MM.1S (cell line): Measurements from ENCODE around the gene PDK1.

Experiments used
- DNase-seq: peaks from one replicate; pipeline ENCODE4 v3.0.0-alpha.2; 2015
- H2AFZ ChIP-seq: fragments of 300-600 bp; sonication (generic); 2 replicates; pipeline ENCODE4 v1.6.0; 2016; ENCODE audit warnings: antibody characterized with exemption, low read length
- H3F3A ChIP-seq: fragments of 300-600 bp; sonication (generic); 2 replicates; pipeline ENCODE4 v1.6.1; 2016; ENCODE audit warnings: mild to moderate bottlenecking, antibody characterized with exemption, low read length, moderate library complexity, mixed read lengths; ENCODE audit not compliant: insufficient read depth
- H3K27ac ChIP-seq: fragments of 300-600 bp; sonication (generic); 2 replicates; pipeline ENCODE4 v1.5.1; 2016; ENCODE audit warnings: mild to moderate bottlenecking, low read length
- H3K27me3 ChIP-seq: fragments of 300-600 bp; sonication (generic); replicated peaks from 2 replicates; pipeline ENCODE4 v1.6.0; 2016; ENCODE audit warnings: low read length; ENCODE audit not compliant: insufficient read depth
- H3K36me3 ChIP-seq: fragments of 300-600 bp; sonication (generic); replicated peaks from 2 replicates; pipeline ENCODE4 v1.6.1; 2016; ENCODE audit warnings: mild to moderate bottlenecking, low read length, mixed read lengths; ENCODE audit not compliant: insufficient read depth
- H3K4me1 ChIP-seq: fragments of 300-600 bp; sonication (generic); 2 replicates; pipeline ENCODE4 v1.6.1; 2016; ENCODE audit warnings: low read length, mixed read lengths
- H3K4me2 ChIP-seq: fragments of 300-600 bp; sonication (generic); 2 replicates; pipeline ENCODE4 v1.6.0; 2016; ENCODE audit warnings: low read depth, low read length
- H3K4me3 ChIP-seq: fragments of 300-600 bp; sonication (generic); 2 replicates; pipeline ENCODE4 v1.5.1; 2016; ENCODE audit warnings: low read length, mixed read lengths
- H3K79me2 ChIP-seq: fragments of 300-600 bp; sonication (generic); 2 replicates; pipeline ENCODE4 v1.6.1; 2016; ENCODE audit warnings: mixed run types, low read length, mixed read lengths
- H3K9ac ChIP-seq: fragments of 300-600 bp; sonication (generic); 2 replicates; pipeline ENCODE4 v1.6.1; 2016; ENCODE audit warnings: low read length, mixed read lengths
- H3K9me2 ChIP-seq: fragments of 300-600 bp; sonication (generic); replicated peaks from 2 replicates; pipeline ENCODE4 v1.6.1; 2016; ENCODE audit warnings: mild to moderate bottlenecking, low read length, mixed read lengths; ENCODE audit not compliant: insufficient read depth
- H3K9me3 ChIP-seq: fragments of 300-600 bp; sonication (generic); replicated peaks from 2 replicates; pipeline ENCODE4 v1.6.1; 2016; ENCODE audit warnings: mild to moderate bottlenecking, low read length, mixed read lengths; ENCODE audit not compliant: insufficient read depth
- H4K20me1 ChIP-seq: fragments of 300-600 bp; sonication (generic); 2 replicates; pipeline ENCODE4 v1.6.1; 2016; ENCODE audit warnings: mild to moderate bottlenecking, low read length, moderate library complexity, mixed read lengths; ENCODE audit not compliant: insufficient read depth
- CTCF ChIP-seq: fragments of 300-600 bp; sonication (generic); IDR thresholded peaks from 2 replicates; pipeline ENCODE4 v1.5.1; 2016; ENCODE audit warnings: antibody characterized with exemption, low read length, mixed read lengths
- EZH2 ChIP-seq: fragments of 300-600 bp; sonication (generic); optimal IDR thresholded peaks from 2 replicates; pipeline ENCODE3; 2017; ENCODE audit warnings: low read depth, mild to moderate bottlenecking, antibody characterized with exemption, low read length, mixed read lengths
- EZH2phosphoT487 ChIP-seq: fragments of 300-600 bp; sonication (generic); IDR thresholded peaks from 2 replicates; pipeline ENCODE4 v1.6.1; 2018; ENCODE audit warnings: antibody characterized with exemption, low read length

PDK1 gene

GRCh38 chr2:172634477-172634876, 78.6 kb downstream of the PDK1 start:
- H3K4me1 ChIP-seq = no peaks in the 10 kb centered on the region
- no peak for DNase-seq

GRCh38 chr2:172635548-172635947, 79.7 kb downstream of the PDK1 start:
- TF ChIP-seq EZH2phosphoT487 (no peak), EZH2 (no peak), CTCF (no peak)
- 0 out of 2 replicates have a peak, but pooled peaks cover 2% of the 10 kb centered on the region for H3K4me1 ChIP-seq
- H2AFZ ChIP-seq = no peak overlapping the region
- H3K4me2 ChIP-seq = no peak overlapping the region
- H3K36me3 ChIP-seq = no peaks in the 10 kb centered on the region
- H3K27ac ChIP-seq = no peak overlapping the region
- H3K9me2 ChIP-seq = no peaks in the 10 kb centered on the region
- no peaks in the 10 kb centered on the region for H3K9me3 ChIP-seq
- no peaks in the 10 kb centered on the region for H4K20me1 ChIP-seq
- no peaks in the 10 kb centered on the region for H3F3A ChIP-seq
- DNase-seq = no peak
- H3K9ac ChIP-seq = no peak overlapping the region
- no peak overlapping the region for H3K4me3 ChIP-seq
- no peaks in the 10 kb centered on the region for H3K79me2 ChIP-seq
- no peaks in the 10 kb centered on the region for H3K27me3 ChIP-seq

More at GRCh38 chr2:172634477-172634876, 78.6 kb downstream of the PDK1 start:
- Histone ChIP-seq H2AFZ (no peak overlapping the region), H3K4me2 (no peak overlapping the region), H3K9me2 (no peaks in the 10 kb centered on the region), H3F3A (no peaks in the 10 kb centered on the region), H3K9ac (no peak overlapping the region), H3K36me3 (no peaks in the 10 kb centered on the region), H4K20me1 (no peaks in the 10 kb centered on the region), H3K27ac (no peak overlapping the region), H3K27me3 (no peaks in the 10 kb centered on the region), H3K9me3 (no peaks in the 10 kb centered on the region), H3K79me2 (no peaks in the 10 kb centered on the region), H3K4me3 (no peak overlapping the region)
- TF ChIP-seq CTCF (no peak), EZH2phosphoT487 (no peak), EZH2 (no peak)

DNA sequence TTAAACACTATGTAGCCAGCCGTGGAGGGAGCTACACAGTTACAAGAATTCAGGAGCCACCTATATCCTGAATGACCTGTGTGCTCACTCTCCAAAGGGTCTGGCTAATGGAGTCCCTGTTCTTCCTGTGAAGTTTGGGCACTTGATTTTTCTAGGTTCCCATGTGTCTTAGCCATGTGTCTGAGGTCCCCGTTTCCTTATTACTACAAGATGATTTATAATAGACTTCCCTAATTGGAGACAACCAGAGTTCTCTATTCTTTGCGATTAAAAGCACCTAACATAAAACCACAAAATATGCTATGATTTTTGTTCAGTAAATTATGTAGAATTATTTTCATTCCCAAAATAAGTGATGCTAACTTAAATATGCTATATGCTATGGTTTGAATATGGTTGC, 83.4 kb downstream of the PDK1 start:
- Histone ChIP-seq H4K20me1 (no peaks in the 10 kb centered on the region), H3K4me2 (no peak overlapping the region), H3K36me3 (no peaks in the 10 kb centered on the region), H3K9me3 (no peaks in the 10 kb centered on the region), H3K4me1 (0 out of 2 replicates have a peak, but pooled peaks cover 4% of the 10 kb centered on the region), H3K79me2 (no peaks in the 10 kb centered on the region), H3K9me2 (no peaks in the 10 kb centered on the region), H3K27ac (no peak overlapping the region), H3K9ac (no peak overlapping the region), H2AFZ (no peak overlapping the region), H3K27me3 (no peaks in the 10 kb centered on the region), H3F3A (no peaks in the 10 kb centered on the region), H3K4me3 (no peak overlapping the region)
- no peak for TF ChIP-seq CTCF
- no peak for TF ChIP-seq EZH2
- no peak for TF ChIP-seq EZH2phosphoT487
- DNase-seq = no peak
